Midbrain (tissue), 1 donor: ENCODE results near the gene SLC39A13.

ENCODE experiments used
- DNase-seq: peaks from one replicate; lab custom pipeline; 2025; lab: John Stamatoyannopoulos, UW

Gene SLC39A13

GRCh38 chr11:47403135-47403534 is 5.3 kb upstream of the SLC39A13 start:
- no peak for DNase-seq

- DNase-seq = no peak
These were observed 4.8 kb upstream of the SLC39A13 start for GRCh38 chr11:47403571-47403970.

- peak; percentile 54 for DNase-seq
These were observed 1.3 kb upstream of the SLC39A13 start for GRCh38 chr11:47406896-47407745.

GRCh38 chr11:47408598-47409439 is 429 bp downstream of the SLC39A13 start:
- no peak for DNase-seq

GRCh38 chr11:47409440-47410369 is 1.3 kb downstream of the SLC39A13 start:
- DNase-seq = no peak

- DNase-seq = no peak
These were observed 2.2 kb downstream of the SLC39A13 start for GRCh38 chr11:47410370-47411264.

GRCh38 chr11:47411884-47412746 is 3.7 kb downstream of the SLC39A13 start:
- DNase-seq = peak; percentile 74

- no peak for DNase-seq
These were observed 5.0 kb downstream of the SLC39A13 start for GRCh38 chr11:47413351-47413750.

- no peak for DNase-seq
These were observed 5.7 kb downstream of the SLC39A13 start for GRCh38 chr11:47413908-47414684.

GRCh38 chr11:47414685-47415070 is 6.3 kb downstream of the SLC39A13 start:
- DNase-seq = no peak

- no peak for DNase-seq
These were observed 6.9 kb downstream of the SLC39A13 start for GRCh38 chr11:47415091-47415854.

- peak; percentile 30 for DNase-seq
These were observed 7.6 kb downstream of the SLC39A13 start for GRCh38 chr11:47415949-47416472.

- no peak for DNase-seq
These were observed 9.3 kb downstream of the SLC39A13 start for GRCh38 chr11:47417712-47418111.

- DNase-seq = no peak
These were observed 10.3 kb downstream of the SLC39A13 start for GRCh38 chr11:47418454-47419259.

GRCh38 chr11:47425611-47426010 is 17.2 kb downstream of the SLC39A13 start:
- no peak for DNase-seq

- DNase-seq = peak; percentile 98
These were observed 17.9 kb downstream of the SLC39A13 start, which contains the start of gene PSMC3 for GRCh38 chr11:47426062-47426956. TSS of gene PSMC3 (minus strand) at chr11:47426439. CDS start at chr11:47426279, 160 bp downstream.
